GM23338 (cell line): ENCODE measurements around the gene PHLDB1.

Experiments
- CREB1 ChIP-seq: fragments of 250-450 bp; sonication (Bioruptor Pico); IDR thresholded peaks from 2 replicates; pipeline ENCODE4 v1.5.0; 2020; ENCODE audit warnings: low read depth, mild to moderate bottlenecking, moderate library complexity
- CTCF ChIP-seq, 2 experiments: fragments of 200-600 bp in 1 of 2; sonication (generic) in 1 of 2; conservative IDR thresholded peaks; 2 replicates each; pipeline versions ENCODE4 v1.5.1 to v1.6.1; 2016 to 2017; ENCODE audit warnings: antibody characterized with exemption in 2 of 2, low read depth in 2 of 2, mild to moderate bottlenecking in 2 of 2, moderate library complexity in 1 of 2
- EZH2 ChIP-seq: fragments of 200-600 bp; sonication (generic); IDR thresholded peaks from one replicate; pipeline ENCODE4 v1.8.0; 2017; ENCODE audit warnings: antibody characterized with exemption, mild to moderate bottlenecking, low read depth; ENCODE audit not compliant: unreplicated experiment
- EZH2phosphoT487 ChIP-seq: fragments of 200-600 bp; sonication (generic); IDR thresholded peaks from one replicate; pipeline ENCODE4 v1.8.1; 2018; ENCODE audit warnings: antibody characterized with exemption; ENCODE audit not compliant: unreplicated experiment
- JUNB ChIP-seq: IDR thresholded peaks from one replicate; pipeline ENCODE4 v1.6.1; 2016; ENCODE audit warnings: antibody characterized with exemption; ENCODE audit not compliant: unreplicated experiment
- POLR2AphosphoS5 ChIP-seq: IDR thresholded peaks from 2 replicates; pipeline ENCODE4 v1.6.1; 2016; ENCODE audit warnings: antibody characterized with exemption, low read depth
- REST ChIP-seq: IDR thresholded peaks from one replicate; pipeline ENCODE4 v1.6.1; 2018; ENCODE audit warnings: antibody characterized with exemption; ENCODE audit not compliant: unreplicated experiment
- ZNF114 ChIP-seq: fragments of 250-450 bp; sonication (Bioruptor Pico); IDR thresholded peaks from 2 replicates; pipeline ENCODE4 v1.5.0; 2020; ENCODE audit warnings: mild to moderate bottlenecking, moderate library complexity

- TF ChIP-seq CTCF (conservative IDR thresholded peaks at IDR 0.05; ENCODE audit: low read depth in 2 of 2) (no peak), ZNF114 (CRISPR knock-in tag) (no peak), REST (no peak), POLR2AphosphoS5 (no peak), EZH2 (no peak), CREB1 (CRISPR knock-in tag) (no peak), JUNB (no peak), EZH2phosphoT487 (no peak)
Measured at GRCh38 chr11:118655486-118656190, 48.2 kb downstream of the PHLDB1 start.
